ENCODE data around the gene HMGN1.

- TF ChIP-seq CTCF (IDR thresholded peaks at IDR 0.05) (no peak), POLR2A (IDR thresholded peaks at IDR 0.05) (no peak)
Measured at GRCh38 chr21:39377444-39378050, 28.7 kb upstream of the HMGN1 start.

Data from right lobe of liver (tissue), 4 donors.